GM18502 (cell line): ENCODE data around the gene FRAS1.
"Not testable (repeated sequence)": the region's sequence is repeated elsewhere in the genome, so short reads cannot be mapped to it uniquely, and the experiment has no call there.

ENCODE experiments used
- ATAC-seq: cut with Tn5 transposase; IDR thresholded peaks from one replicate; pipeline ENCODE4 v1.9.1; 2021; ENCODE audit warnings: mild to moderate bottlenecking; ENCODE audit not compliant: unreplicated experiment, poor library complexity

Gene FRAS1

GRCh38 chr4:78095081-78095480 is 38.0 kb downstream of the FRAS1 start:
- ATAC-seq, result no peak

GRCh38 chr4:78099058-78099457 is 41.9 kb downstream of the FRAS1 start:
- ATAC-seq, result no peak

DNA sequence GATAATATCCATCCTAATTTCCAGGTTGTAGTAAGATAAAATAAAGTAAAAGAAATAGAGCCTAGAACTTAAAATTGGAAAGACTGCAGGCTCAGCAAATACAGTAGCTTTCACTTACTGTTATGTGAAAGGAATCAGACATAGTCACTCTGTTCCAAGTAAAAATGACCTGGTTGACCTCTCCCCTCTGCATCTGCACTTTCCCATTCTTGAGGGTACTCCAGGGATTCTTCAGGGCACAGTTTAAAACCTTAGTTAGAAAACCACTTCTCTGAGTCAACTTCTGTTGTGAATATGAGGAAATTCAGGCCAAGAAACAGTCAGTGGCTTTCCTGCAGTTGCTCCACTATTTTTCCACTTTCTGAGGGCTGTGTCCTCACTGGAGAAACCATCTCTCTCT is 42.9 kb downstream of the FRAS1 start:
- ATAC-seq, result no peak

DNA sequence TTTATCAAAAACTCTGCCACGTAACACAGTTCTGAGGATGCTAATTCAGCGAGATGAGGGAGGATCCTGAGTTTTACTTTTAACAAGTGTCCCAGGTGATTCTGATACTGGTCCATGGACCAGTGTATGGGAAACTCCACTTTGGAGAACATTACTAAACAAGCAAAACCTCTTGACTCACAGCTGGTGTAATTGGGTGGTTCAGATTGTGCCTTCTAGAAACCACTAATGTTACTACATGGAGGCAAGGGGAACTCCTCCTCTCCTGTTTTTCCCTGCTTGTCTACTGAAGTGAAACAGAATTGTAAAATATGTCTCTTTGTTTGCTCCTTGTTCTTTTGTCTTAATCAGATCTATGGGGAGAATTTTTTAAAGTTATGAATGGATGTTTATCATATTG is 62.6 kb downstream of the FRAS1 start:
- no peak for ATAC-seq

DNA sequence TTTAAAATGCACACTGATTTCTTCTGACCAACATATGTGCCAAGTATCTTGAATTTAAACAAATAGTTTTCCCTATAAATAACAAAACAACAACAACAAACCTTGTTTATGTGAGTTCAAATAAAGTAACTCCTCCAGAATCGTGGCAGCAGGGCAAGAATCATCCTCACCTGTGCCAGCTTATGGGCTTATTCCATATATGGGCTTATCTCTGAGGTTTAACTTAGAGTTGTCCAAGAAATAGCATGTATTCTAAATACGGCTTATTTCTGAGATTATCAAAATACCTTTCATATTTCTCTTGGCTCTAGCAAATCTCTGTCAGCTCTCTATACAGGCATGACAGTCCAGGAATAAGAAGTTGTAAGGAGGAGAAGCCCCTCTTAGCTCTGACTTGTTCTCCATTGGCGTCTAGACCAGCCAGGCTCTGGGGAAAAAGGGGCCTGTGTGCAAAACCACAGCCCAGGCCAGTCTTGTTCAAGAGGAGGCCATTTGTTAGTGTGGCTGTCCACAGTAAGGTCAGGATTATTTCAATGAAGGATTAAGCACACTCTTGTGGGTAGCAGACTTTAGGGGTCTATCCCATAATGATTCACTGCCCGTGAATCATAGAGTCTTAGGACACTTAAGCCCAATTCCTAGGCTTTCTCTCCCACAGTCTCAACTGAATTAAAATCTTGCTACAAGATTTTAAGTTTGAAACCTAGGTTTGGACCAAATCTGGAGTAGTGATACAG is 63.2 kb downstream of the FRAS1 start:
- ATAC-seq, result no peak

GRCh38 chr4:78121338-78121904 is 64.3 kb downstream of the FRAS1 start:
- ATAC-seq, result no peak

GRCh38 chr4:78125834-78126331 is 68.8 kb downstream of the FRAS1 start:
- ATAC-seq, result not testable (repeated sequence)

GRCh38 chr4:78129383-78130108 is 72.4 kb downstream of the FRAS1 start:
- no peak for ATAC-seq

- ATAC-seq, result no peak
These were observed 74.3 kb downstream of the FRAS1 start for GRCh38 chr4:78131403-78131802.

- no peak for ATAC-seq
These were observed 79.3 kb downstream of the FRAS1 start for GRCh38 chr4:78136109-78137081.

DNA sequence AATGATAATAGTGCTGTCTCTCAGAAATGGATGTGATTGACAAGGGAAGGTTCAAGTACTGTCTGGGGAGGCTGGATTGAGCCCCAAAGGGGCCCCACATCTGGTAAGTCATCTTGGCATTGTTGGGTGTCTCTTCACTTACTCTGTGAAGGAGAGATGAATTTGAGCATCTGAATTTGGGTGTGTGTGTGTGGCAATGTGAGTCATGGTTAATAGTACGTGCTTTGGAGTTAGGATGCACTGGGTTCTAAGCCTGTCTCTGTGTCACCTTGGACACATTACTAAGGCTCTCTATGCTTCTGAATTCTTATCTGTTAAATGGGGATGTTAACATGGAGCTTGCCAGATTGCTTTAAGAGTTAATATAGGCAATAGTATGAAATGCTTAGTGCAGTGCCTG is 80.4 kb downstream of the FRAS1 start:
- no peak for ATAC-seq

DNA sequence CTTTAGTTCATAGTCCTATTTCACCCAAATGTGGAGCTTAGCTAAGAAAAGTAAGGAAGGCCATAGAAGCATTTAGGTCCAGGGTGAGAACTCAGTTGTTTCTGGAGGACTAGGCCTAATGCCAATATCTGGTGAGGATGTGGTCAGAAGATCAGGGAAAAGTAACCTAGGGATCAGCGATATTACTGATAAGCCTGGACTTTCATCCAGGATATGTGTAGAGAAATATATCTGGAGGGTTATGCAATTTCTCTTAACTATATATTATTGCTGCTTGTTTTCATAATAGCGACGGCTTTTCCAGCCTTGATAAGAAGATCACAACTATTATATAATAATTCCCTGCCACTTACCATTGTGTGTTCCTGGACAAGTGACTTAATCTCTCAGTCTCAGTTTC is 81.1 kb downstream of the FRAS1 start:
- no peak for ATAC-seq

DNA sequence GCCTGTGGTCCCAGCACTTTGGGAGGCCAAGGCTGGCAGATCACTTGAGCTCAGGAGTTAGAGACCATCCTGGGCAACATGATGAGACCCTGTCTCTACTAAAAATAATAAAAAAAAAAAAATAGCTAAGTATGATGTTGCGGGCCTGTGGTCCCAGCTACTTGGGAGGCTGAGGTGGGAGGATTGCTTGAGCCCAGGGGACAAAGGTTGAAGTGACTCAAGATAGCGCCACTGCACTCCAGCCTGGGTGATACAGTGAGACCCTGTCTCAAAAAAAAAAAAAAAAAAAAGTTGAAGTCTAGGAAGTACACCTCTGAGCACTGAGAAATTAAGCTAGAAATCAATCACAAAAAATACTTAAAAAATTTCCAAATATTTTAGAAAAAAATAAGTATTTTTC is 86.5 kb downstream of the FRAS1 start:
- no peak for ATAC-seq

- no peak for ATAC-seq
These were observed 87.9 kb downstream of the FRAS1 start for GRCh38 chr4:78145008-78145407.

- no peak for ATAC-seq
These were observed 88.5 kb downstream of the FRAS1 start for GRCh38 chr4:78145622-78146021.

DNA sequence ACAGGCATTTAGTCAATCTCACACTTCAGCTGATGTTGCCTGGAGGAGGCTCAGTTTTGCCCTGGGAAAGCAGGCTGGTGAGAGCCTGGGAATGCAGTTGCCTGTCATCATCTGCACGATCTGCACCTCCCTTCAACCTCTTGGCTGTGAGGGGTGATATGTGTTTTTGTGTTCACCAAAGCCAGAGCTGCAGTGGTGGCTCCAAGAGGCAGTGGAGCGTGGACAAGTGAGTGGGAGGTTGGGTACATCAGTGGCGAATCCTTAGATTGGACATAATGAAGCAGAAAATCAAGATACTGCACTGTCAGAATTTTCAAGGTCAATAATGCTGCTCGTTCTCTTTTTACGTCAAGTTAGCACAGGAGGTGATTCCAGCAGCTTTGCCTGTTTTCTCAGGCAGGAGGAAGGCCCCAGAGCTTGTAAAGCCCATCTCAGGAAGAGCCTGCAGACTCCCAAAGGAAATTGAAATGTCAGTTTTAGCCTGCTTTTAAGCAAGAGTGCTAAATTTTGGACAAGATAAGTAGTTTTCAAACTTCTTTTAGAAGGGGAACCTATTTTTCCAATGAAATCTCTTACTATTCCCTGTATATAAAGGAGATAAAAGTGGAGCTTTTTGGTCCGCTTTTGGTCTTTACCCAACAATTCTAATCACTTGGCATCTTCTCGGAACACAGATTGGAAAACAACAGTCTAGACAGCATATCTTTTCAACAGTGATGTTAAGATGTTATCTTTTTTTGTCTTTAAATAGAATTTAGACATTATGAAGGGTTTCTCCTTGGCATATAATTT is 92.8 kb downstream of the FRAS1 start:
- ATAC-seq, result no peak

DNA sequence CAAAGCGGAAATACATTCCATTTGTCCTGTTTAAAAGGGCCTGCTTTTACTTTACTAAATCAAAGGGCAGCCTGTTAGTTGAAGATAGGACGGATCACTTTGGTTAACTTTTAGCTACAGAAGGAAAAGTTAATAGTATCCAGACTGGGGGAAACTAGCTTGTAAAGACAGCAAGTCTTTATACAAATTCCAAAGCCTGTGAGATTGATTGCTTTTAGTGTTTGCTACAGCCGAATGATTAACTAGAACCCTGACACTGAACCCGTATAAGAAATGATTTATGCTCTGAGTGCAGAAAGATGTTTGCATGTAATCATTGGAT is 93.4 kb downstream of the FRAS1 start:
- no peak for ATAC-seq

- ATAC-seq, result no peak
These were observed 95.7 kb downstream of the FRAS1 start for GRCh38 chr4:78152795-78153194.

DNA sequence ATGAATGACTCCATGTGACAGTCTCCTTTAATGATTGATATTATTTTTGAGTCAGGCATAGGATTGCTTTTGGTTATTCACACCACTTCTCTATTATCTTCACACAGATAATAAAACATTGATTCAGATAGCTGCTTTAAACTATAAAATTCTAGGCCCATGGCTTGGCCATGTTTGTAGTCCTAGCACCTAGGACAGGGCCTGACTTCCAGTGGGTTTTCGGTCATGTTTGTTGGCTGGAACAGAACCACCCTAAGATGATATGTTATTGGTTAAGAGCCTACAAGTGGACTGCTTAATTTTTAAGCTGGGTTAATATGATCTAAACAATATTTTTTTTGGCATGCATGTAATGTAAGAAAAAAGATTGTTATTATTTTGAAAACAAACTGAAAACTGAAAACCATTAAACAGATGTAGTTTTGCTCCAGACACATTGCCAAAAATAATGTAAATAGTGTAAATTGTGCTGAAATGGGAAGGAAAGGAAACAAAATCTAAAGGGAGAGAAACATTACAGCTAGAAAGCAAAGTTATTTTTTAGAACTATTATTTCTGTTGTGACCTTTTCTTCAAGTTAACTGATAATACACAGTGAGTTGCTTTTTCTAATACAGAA is 98.0 kb downstream of the FRAS1 start:
- no peak for ATAC-seq
